HepG2 (cell line): ENCODE data around the gene ADAP2. TPM values are rescaled to one million over a fixed set of nuclear protein-coding genes. Genes with fewer than 3 reads are reported as not detected.

Experiments
- BATF2 ChIP-seq: sonication (generic); formaldehyde crosslinking; IDR thresholded peaks from 2 replicates; pipeline ENCODE4 v1.8.0; 2022; ENCODE audit warnings: mild to moderate bottlenecking, missing genetic modification reagents, moderate library complexity
- BHLHE40 ChIP-seq: IDR thresholded peaks from 2 replicates; pipeline ENCODE4 v1.6.1; 2011; ENCODE audit warnings: low read length, improper control_type of control experiment
- GABPB1 ChIP-seq: IDR thresholded peaks from 2 replicates; pipeline ENCODE4 v1.6.1; 2016; ENCODE audit warnings: mild to moderate bottlenecking, missing genetic modification reagents, moderate library complexity, missing compliant biosample characterization
- HES4 ChIP-seq: sonication (generic); formaldehyde crosslinking; IDR thresholded peaks from 2 replicates; pipeline ENCODE4 v1.9.0; 2021; ENCODE audit warnings: mild to moderate bottlenecking, missing genetic modification reagents, borderline replicate concordance
- HNRNPLL ChIP-seq: fragments of 200-400 bp; formaldehyde crosslinking; IDR thresholded peaks from 2 replicates; pipeline ENCODE4 v1.6.1; 2017; ENCODE audit warnings: mild to moderate bottlenecking, low read depth, low read length; ENCODE audit not compliant: poor library complexity, severe bottlenecking
- KAT2B ChIP-seq: fragments of 150-350 bp; IDR thresholded peaks from 2 replicates; pipeline ENCODE4 v1.6.1; 2014; ENCODE audit warnings: low read depth, low read length, borderline replicate concordance
- KAT8 ChIP-seq: IDR thresholded peaks from 2 replicates; pipeline ENCODE4 v1.6.1; 2016; ENCODE audit warnings: missing genetic modification reagents, missing compliant biosample characterization
- KDM2A ChIP-seq: sonication (generic); formaldehyde crosslinking; IDR thresholded peaks from 2 replicates; pipeline ENCODE4 v1.4.0; 2020; ENCODE audit warnings: low read depth, missing genetic modification reagents, borderline replicate concordance
- PATZ1 ChIP-seq: sonication (generic); formaldehyde crosslinking; IDR thresholded peaks from 2 replicates; pipeline ENCODE4 v1.4.0; 2020; ENCODE audit warnings: missing genetic modification reagents
- SPEN ChIP-seq: sonication (generic); formaldehyde crosslinking; IDR thresholded peaks from 2 replicates; pipeline ENCODE4 v1.5.1; 2020; ENCODE audit warnings: low read depth, mild to moderate bottlenecking, missing genetic modification reagents
- ZBTB42 ChIP-seq: sonication (generic); formaldehyde crosslinking; IDR thresholded peaks from 2 replicates; pipeline ENCODE4 v1.5.0; 2020; ENCODE audit warnings: mild to moderate bottlenecking, missing genetic modification reagents
- ZNF567 ChIP-seq: sonication (generic); formaldehyde crosslinking; IDR thresholded peaks from 2 replicates; pipeline ENCODE4 v1.8.1; 2023; ENCODE audit warnings: mild to moderate bottlenecking, missing genetic modification reagents, borderline replicate concordance
- ZNF574 ChIP-seq: sonication (generic); formaldehyde crosslinking; IDR thresholded peaks from 2 replicates; pipeline ENCODE4 v1.4.0; 2020; ENCODE audit warnings: missing genetic modification reagents
- ZNF691 ChIP-seq: sonication (generic); formaldehyde crosslinking; IDR thresholded peaks from 2 replicates; pipeline ENCODE4 v1.4.0; 2020; ENCODE audit warnings: missing genetic modification reagents, low read depth, mild to moderate bottlenecking, borderline replicate concordance
- ZNF768 ChIP-seq: sonication (generic); formaldehyde crosslinking; IDR thresholded peaks from 2 replicates; pipeline ENCODE4 v1.4.0; 2020; ENCODE audit warnings: missing genetic modification reagents
- ZNF800 ChIP-seq: sonication (generic); formaldehyde crosslinking; IDR thresholded peaks from 2 replicates; pipeline ENCODE4 v1.4.0; 2020; ENCODE audit warnings: missing genetic modification reagents
- polyA plus RNA-seq, 8 experiments: library from polyadenylated mRNA; depleted of rRNA in 3 of 8; stranded (reverse) in 7 of 8; unstranded in 1 of 8; fragments of >200 nt; fragmentation: Illumina TruSeq in 4 of 8; extraction: Trizol in 4 of 8; gene quantifications; 2 replicates each; pipeline versions ENCODE4 v1.2.1 to v1.2.3, GENCODE V29; 2011 to 2016; ENCODE audit warnings: low read depth in 4 of 8, missing spikeins in 1 of 8, mixed read lengths in 1 of 8; ENCODE audit not compliant: insufficient read depth in 1 of 8
- total RNA-seq, 5 experiments: library from RNA; depleted of rRNA; stranded (reverse); fragments of >200 nt; fragmentation: Illumina TruSeq; extraction: Trizol; gene quantifications; 2 replicates each; pipeline ENCODE4 v1.2.3, GENCODE V29; 2016; ENCODE audit warnings: low read depth in 1 of 5

Gene ADAP2
- total and polyA plus RNA-seq, 2 of the 13 experiments (the other 11 are each of a cell fraction or from before 2014, with no cell fraction given): 0.51 to 0.70 TPM

- 0 out of 2 replicates have a peak, but pooled peaks have one; percentile 20 for TF ChIP-seq SPEN (CRISPR knock-in tag)
- peak; percentile 16; the same call in 1 of the 2 replicates for TF ChIP-seq ZNF768 (CRISPR knock-in tag)
- peak; percentile 78 for TF ChIP-seq HNRNPLL
- TF ChIP-seq ZBTB42: no peak
- 0 out of 2 replicates have a peak, but pooled peaks have one; percentile 49 for TF ChIP-seq ZNF567 (CRISPR knock-in tag)
- TF ChIP-seq GABPB1: peak; percentile 45; the same call in 1 of the 2 replicates
- TF ChIP-seq BATF2 (CRISPR knock-in tag): no peak
- TF ChIP-seq KDM2A (CRISPR knock-in tag): no peak
- peak; percentile 32; the same call in 1 of the 2 replicates for TF ChIP-seq PATZ1 (CRISPR knock-in tag)
- peak; percentile 59; the same call in 1 of the 2 replicates for TF ChIP-seq HES4 (CRISPR knock-in tag)
- TF ChIP-seq ZNF691 (CRISPR knock-in tag): peak; percentile 85; the same call in 1 of the 2 replicates
- no peak for TF ChIP-seq BHLHE40
- TF ChIP-seq KAT8 (CRISPR knock-in tag): no peak
- 0 out of 2 replicates have a peak, but pooled peaks have one; percentile 28 for TF ChIP-seq ZNF574 (CRISPR knock-in tag)
- no peak for TF ChIP-seq KAT2B
- peak; percentile 75; the same call in 1 of the 2 replicates for TF ChIP-seq ZNF800
- TF ChIP-seq, all 625 proteins: peak for 26
These were observed at the start of gene ADAP2 (continued) for GRCh38 chr17:30921544-30922196.
